CD4-positive, CD25-positive, alpha-beta regulatory T cell (primary cell): ENCODE measurements around the gene GALNT10. TPM values are rescaled to one million over a fixed set of nuclear protein-coding genes. Genes with fewer than 3 reads are reported as not detected.

ENCODE experiments used
- ATAC-seq, 2 donors: fragments of 150-1000 bp; cut with Tn5 transposase; one replicate each; pipeline ENCODE4 v1.10.0; 2021; ENCODE audit warnings: low read depth in 2 of 2, moderate number of reproducible peaks in 2 of 2, moderate library complexity in 1 of 2
- DNase-seq, 3 donors: peaks; one replicate each; pipeline versions ENCODE4 v3.0.0 to v3.0.0-alpha.2; 2012 to 2022; ENCODE audit warnings: mixed read lengths in 1 of 3
- H3K27ac ChIP-seq: one replicate; pipeline ENCODE4 v1.7.0; 2013; ENCODE audit warnings: mild to moderate bottlenecking, low read length; ENCODE audit not compliant: insufficient read depth, poor library complexity, severe bottlenecking
- H3K27me3 ChIP-seq: one replicate; pipeline ENCODE4 v1.7.0; 2013; ENCODE audit warnings: low read length; ENCODE audit not compliant: control insufficient read depth, insufficient read depth
- H3K36me3 ChIP-seq: one replicate; pipeline ENCODE4 v1.7.0; 2013; ENCODE audit warnings: mild to moderate bottlenecking, low read length, moderate library complexity; ENCODE audit not compliant: control insufficient read depth, insufficient read depth
- H3K4me1 ChIP-seq: 2 replicates; pipeline ENCODE4 v1.7.0; 2013; ENCODE audit warnings: mild to moderate bottlenecking, low read length; ENCODE audit not compliant: insufficient read depth, control insufficient read depth, poor library complexity, severe bottlenecking
- H3K4me3 ChIP-seq: one replicate; pipeline ENCODE4 v1.7.0; 2013; ENCODE audit warnings: low read depth, mild to moderate bottlenecking, low read length, moderate library complexity
- H3K9me3 ChIP-seq, 2 experiments: 1 replicate in 1 of 2; 2 replicates in 1 of 2; pipeline ENCODE4 v1.7.0; 2013; ENCODE audit warnings: low read length in 2 of 2, mild to moderate bottlenecking in 1 of 2, moderate library complexity in 1 of 2; ENCODE audit not compliant: control insufficient read depth in 2 of 2
- H3K27ac Mint-ChIP-seq, 3 donors: one replicate each; pipeline ENCODE4 v1.8.0; 2020 to 2022; ENCODE audit warnings: mild to moderate bottlenecking in 3 of 3, mixed read lengths in 3 of 3, moderate library complexity in 2 of 3
- H3K27me3 Mint-ChIP-seq: one replicate; pipeline ENCODE4 v1.8.0; 2022; ENCODE audit warnings: mild to moderate bottlenecking, mixed read lengths
- H3K36me3 Mint-ChIP-seq: one replicate; pipeline ENCODE4 v1.8.0; 2020; ENCODE audit warnings: mixed read lengths
- H3K4me1 Mint-ChIP-seq, 4 donors: one replicate each; pipeline ENCODE4 v1.8.0; 2020 to 2022; ENCODE audit warnings: mixed read lengths in 4 of 4, mild to moderate bottlenecking in 1 of 4
- H3K4me3 Mint-ChIP-seq, 4 donors: one replicate each; pipeline ENCODE4 v1.8.0; 2020 to 2022; ENCODE audit warnings: mild to moderate bottlenecking in 4 of 4, mixed read lengths in 4 of 4, moderate library complexity in 3 of 4
- H3K9me3 Mint-ChIP-seq, 7 donors: one replicate each; pipeline ENCODE4 v1.8.0; 2020 to 2022; ENCODE audit warnings: mixed read lengths in 7 of 7, mild to moderate bottlenecking in 3 of 7, moderate library complexity in 2 of 7
- polyA plus RNA-seq, 4 donors: library from polyadenylated mRNA; unstranded; fragments of 300-500 nt; fragmentation: Illumina TruSeq; gene quantifications; one replicate each; pipeline ENCODE4 v1.2.3, GENCODE V29; 2021
- total RNA-seq: library from RNA; stranded (reverse); gene quantifications from one replicate; pipeline ENCODE4 v1.2.3, GENCODE V29; 2022

The GALNT10 gene
- total and polyA plus RNA-seq, 5 donors from 2014 or later, result 8.4 to 43.4 (median 15.9) TPM

GRCh38 chr5:154442801-154443200 lies 252.3 kb downstream of the GALNT10 start:
- H3K36me3 Mint-ChIP-seq, result peaks cover 47% of the 10 kb centered on the region
- H3K27me3 ChIP-seq, result no peaks in the 10 kb centered on the region
- H3K27ac ChIP-seq, result no peak overlapping the region
- H3K9me3 ChIP-seq, result no peaks in the 10 kb centered on the region
- DNase-seq, result no peak
- peaks cover 12 to 53% (median 35%) of the 10 kb centered on the region in 4 donors for H3K4me1 Mint-ChIP-seq
- peaks cover 4% of the 10 kb centered on the region for H3K27me3 Mint-ChIP-seq
- peaks cover 39% of the 10 kb centered on the region for H3K36me3 ChIP-seq
- H3K4me3 ChIP-seq, result no peak overlapping the region
- no peak overlapping the region for H3K27ac Mint-ChIP-seq
- H3K4me1 ChIP-seq, result peaks cover 25% of the 10 kb centered on the region
- peak overlapping the region in 2 of 4 donors; percentile 48 to 52 for H3K4me3 Mint-ChIP-seq
- peaks cover 0 to under 1% (median 0%) of the 10 kb centered on the region in 7 donors for H3K9me3 Mint-ChIP-seq
- ATAC-seq, result no peak

GRCh38 chr5:154444556-154445421 lies 254.3 kb downstream of the GALNT10 start:
- DNase-seq (peak in 2 of 3 donors; percentile 11 to 30), ATAC-seq (no peak)
- Histone ChIP-seq H3K4me3 (peak overlapping the region; percentile 93), H3K9me3 (no peaks in the 10 kb centered on the region), H3K4me1 (peaks cover 45% of the 10 kb centered on the region), H3K27me3 (no peaks in the 10 kb centered on the region), H3K36me3 (peaks cover 26% of the 10 kb centered on the region), H3K27ac (peak overlapping the region; percentile 72)
- H3K4me1 Mint-ChIP-seq, result peaks cover 27 to 72% (median 49%) of the 10 kb centered on the region in 4 donors
- peak overlapping the region; percentile 96 to 99 (median 96) for H3K27ac Mint-ChIP-seq
- H3K9me3 Mint-ChIP-seq, result no peaks in the 10 kb centered on the region
- H3K27me3 Mint-ChIP-seq, result peaks cover 4% of the 10 kb centered on the region
- H3K4me3 Mint-ChIP-seq, result peak overlapping the region; percentile 99 to 100 (median 100)
- H3K36me3 Mint-ChIP-seq, result peaks cover 30% of the 10 kb centered on the region

- peak within 1 kb of the TSS; percentile 93 for H3K4me3 ChIP-seq
- Mint-ChIP-seq H3K27ac (peak within 1 kb of the TSS; percentile 96 to 99 (median 96)), H3K4me1 (peaks cover 31 to 78% (median 54%) of the 10 kb centered on the region in 4 donors), H3K36me3 (peaks cover 30% of the 10 kb centered on the region), H3K4me3 (peak within 1 kb of the TSS; percentile 99 to 100 (median 100)), H3K9me3 (no peaks in the 10 kb centered on the region), H3K27me3 (peaks cover 4% of the 10 kb centered on the region)
- peak; percentile 95 for ATAC-seq
- no peaks in the 10 kb centered on the region for H3K27me3 ChIP-seq
- peaks cover 25% of the 10 kb centered on the region for H3K36me3 ChIP-seq
- peaks cover 46% of the 10 kb centered on the region for H3K4me1 ChIP-seq
- no peaks in the 10 kb centered on the region for H3K9me3 ChIP-seq
- DNase-seq, result peak; percentile 94 to 97 (median 95)
- H3K27ac ChIP-seq, result peak within 1 kb of the TSS; percentile 72
Observed at GRCh38 chr5:154445422-154446194, 255.1 kb downstream of the GALNT10 start, which contains the start of gene SAP30L. SAP30L (plus strand) TSS chr5:154445997; CDS start chr5:154446605, 608 bp downstream.

- Histone ChIP-seq H3K9me3 (no peaks in the 10 kb centered on the region), H3K36me3 (peaks cover 25% of the 10 kb centered on the region), H3K27ac (peak overlapping the region; percentile 72), H3K4me1 (peaks cover 46% of the 10 kb centered on the region), H3K27me3 (no peaks in the 10 kb centered on the region), H3K4me3 (peak overlapping the region; percentile 89)
- no peaks in the 10 kb centered on the region for H3K9me3 Mint-ChIP-seq
- peaks cover 31 to 78% (median 53%) of the 10 kb centered on the region in 4 donors for H3K4me1 Mint-ChIP-seq
- H3K27ac Mint-ChIP-seq, result peak overlapping the region; percentile 34 to 96 (median 79)
- peaks cover 4% of the 10 kb centered on the region for H3K27me3 Mint-ChIP-seq
- ATAC-seq (no peak), DNase-seq (peak; percentile 33 to 39 (median 34))
- H3K4me3 Mint-ChIP-seq, result peak overlapping the region; percentile 90 to 99 (median 94)
- H3K36me3 Mint-ChIP-seq, result peaks cover 30% of the 10 kb centered on the region
Observed at GRCh38 chr5:154446195-154447088, 255.9 kb downstream of the GALNT10 start.

- no peak for ATAC-seq
- peak overlapping the region; percentile 89 for H3K4me3 ChIP-seq
- Mint-ChIP-seq H3K36me3 (peaks cover 27% of the 10 kb centered on the region), H3K27me3 (peaks cover 4% of the 10 kb centered on the region), H3K4me3 (peak overlapping the region; percentile 90 to 98 (median 94)), H3K27ac (peak overlapping the region; percentile 34 to 88 (median 79)), H3K9me3 (no peaks in the 10 kb centered on the region), H3K4me1 (peaks cover 31 to 74% (median 46%) of the 10 kb centered on the region in 4 donors)
- peak in 2 of 3 donors; percentile 41 to 65 for DNase-seq
- H3K36me3 ChIP-seq, result peaks cover 31% of the 10 kb centered on the region
- H3K27ac ChIP-seq, result peak overlapping the region; percentile 72
- peaks cover 46% of the 10 kb centered on the region for H3K4me1 ChIP-seq
- no peaks in the 10 kb centered on the region for H3K9me3 ChIP-seq
- no peaks in the 10 kb centered on the region for H3K27me3 ChIP-seq
Observed at GRCh38 chr5:154447089-154447725, 256.7 kb downstream of the GALNT10 start.

GRCh38 chr5:154449786-154450185 lies 259.3 kb downstream of the GALNT10 start:
- H3K27ac ChIP-seq, result no peak overlapping the region
- H3K4me1 ChIP-seq, result peaks cover 39% of the 10 kb centered on the region
- ATAC-seq (no peak), DNase-seq (no peak)
- Mint-ChIP-seq H3K9me3 (no peaks in the 10 kb centered on the region), H3K36me3 (peaks cover 43% of the 10 kb centered on the region), H3K27ac (peak overlapping the region in 1 of 3 donors; percentile 61), H3K27me3 (peaks cover under 1% of the 10 kb centered on the region), H3K4me3 (peak overlapping the region in 3 of 4 donors; percentile 73 to 98 (median 77)), H3K4me1 (peaks cover 26 to 54% (median 40%) of the 10 kb centered on the region in 4 donors)
- H3K4me3 ChIP-seq, result peak overlapping the region; percentile 16
- peaks cover 48% of the 10 kb centered on the region for H3K36me3 ChIP-seq
- no peaks in the 10 kb centered on the region for H3K27me3 ChIP-seq
- H3K9me3 ChIP-seq, result no peaks in the 10 kb centered on the region
